Right cardiac atrium (tissue), 5 donors: ENCODE data around the gene C1QTNF1. TPM values are rescaled to one million over a fixed set of nuclear protein-coding genes. Genes with fewer than 3 reads are reported as not detected.
"Not testable (repeated sequence)": the region's sequence is repeated elsewhere in the genome, so short reads cannot be mapped to it uniquely, and the experiment has no call there.

Experiments
- ATAC-seq, 2 donors: fragments of 200-7000 bp; cut with Tn5 transposase; one replicate each; pipeline versions ENCODE4 v1.8.0 to v1.9.1; 2020; ENCODE audit warnings: moderate library complexity in 2 of 2, mild to moderate bottlenecking in 1 of 2
- DNase-seq, 3 donors: peaks; one replicate each; pipeline ENCODE4 v3.0.0-alpha.2; 2020
- H3K27ac ChIP-seq: one replicate; pipeline ENCODE4 v1.5.1; 2013; ENCODE audit warnings: mild to moderate bottlenecking, low read length, control low read depth, moderate library complexity
- H3K27me3 ChIP-seq: one replicate; pipeline ENCODE4 v1.6.1; 2013; ENCODE audit not compliant: control insufficient read depth, insufficient read depth
- H3K4me1 ChIP-seq: one replicate; pipeline ENCODE4 v1.6.1; 2013; ENCODE audit warnings: low read length; ENCODE audit not compliant: control insufficient read depth, insufficient read depth
- H3K4me3 ChIP-seq: one replicate; pipeline ENCODE4 v1.5.1; 2013; ENCODE audit warnings: low read length, control low read depth
- H3K9me3 ChIP-seq: one replicate; pipeline ENCODE4 v1.6.1; 2013; ENCODE audit warnings: low read length; ENCODE audit not compliant: control insufficient read depth
- WGBS: extraction: QIAGEN DNeasy Blood & Tissue Kit; methylation state at CpG from one replicate; pipeline ENCODE4 v1.1.7; 2013; 5-methylcytosine and 5-hydroxymethylcytosine counted together
- intact Hi-C, 4 donors: fragments of 100-400 bp; cut with DNase I; formaldehyde crosslinking; loops; one replicate each; pipeline versions ENCODE4 v1.11.0 to v1.14.0; 2022 to 2023
- polyA plus RNA-seq: library from polyadenylated mRNA; stranded (reverse); fragments of 200-250 nt; gene quantifications from one replicate; pipeline ENCODE4 v1.2.3, GENCODE V29; 2013
- total RNA-seq, 4 donors: library from RNA; stranded (reverse); fragmentation: NEBNext Ultra II Directional; extraction: Animal tissue kit (Norgen Biotek cat#: 25700); gene quantifications; one replicate each; pipeline ENCODE4 v1.2.1, GENCODE V29; 2021
- donor health status: healthy with polysubstance abuse.
- donor health status: DM: no; HTN: yes; CAD: no.
- donor health status: DM: no; HTN: no; CAD: no.
- donor health status: DM: no; HTN: yes; CAD: no; lungs with severe emphysema.
- donor health status: DM: yes; HTN: yes; CAD: no.

Gene C1QTNF1
- total and polyA plus RNA-seq, 5 donors, result 232 to 655 (median 286) TPM

DNA sequence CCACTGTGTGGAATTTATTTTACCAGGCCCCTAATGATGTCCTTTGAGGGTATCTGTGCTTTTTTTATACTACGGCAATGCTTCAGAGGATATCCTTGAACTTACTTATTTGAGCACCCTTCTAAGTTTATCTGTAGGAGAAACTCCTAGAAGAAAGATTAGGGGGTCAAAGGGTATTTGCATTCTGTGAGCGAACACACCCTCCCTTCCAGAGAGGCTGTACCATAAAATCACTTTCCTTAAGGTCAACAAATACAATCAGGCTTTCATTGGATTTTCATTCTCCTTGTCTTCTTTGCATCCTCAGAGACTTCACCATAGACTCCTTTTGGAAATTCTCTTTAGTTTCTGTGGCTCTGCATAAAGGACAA lies 4.7 kb upstream of the C1QTNF1 start:
- ATAC-seq, result no peak
- intact Hi-C loops, result loop anchor here in 1 of 4 donors (10.0 kb wide), 1 partner anchor 66 kb away; no protein-coding TSS in a partner anchor
- Histone ChIP-seq H3K4me3 (no peak overlapping the region), H3K27me3 (no peaks in the 10 kb centered on the region), H3K27ac (no peak overlapping the region), H3K9me3 (no peaks in the 10 kb centered on the region), H3K4me1 (peaks cover 18% of the 10 kb centered on the region)
- no peak for DNase-seq
- 73% methylated on average over 2 of the region's 2 CpGs for WGBS

DNA sequence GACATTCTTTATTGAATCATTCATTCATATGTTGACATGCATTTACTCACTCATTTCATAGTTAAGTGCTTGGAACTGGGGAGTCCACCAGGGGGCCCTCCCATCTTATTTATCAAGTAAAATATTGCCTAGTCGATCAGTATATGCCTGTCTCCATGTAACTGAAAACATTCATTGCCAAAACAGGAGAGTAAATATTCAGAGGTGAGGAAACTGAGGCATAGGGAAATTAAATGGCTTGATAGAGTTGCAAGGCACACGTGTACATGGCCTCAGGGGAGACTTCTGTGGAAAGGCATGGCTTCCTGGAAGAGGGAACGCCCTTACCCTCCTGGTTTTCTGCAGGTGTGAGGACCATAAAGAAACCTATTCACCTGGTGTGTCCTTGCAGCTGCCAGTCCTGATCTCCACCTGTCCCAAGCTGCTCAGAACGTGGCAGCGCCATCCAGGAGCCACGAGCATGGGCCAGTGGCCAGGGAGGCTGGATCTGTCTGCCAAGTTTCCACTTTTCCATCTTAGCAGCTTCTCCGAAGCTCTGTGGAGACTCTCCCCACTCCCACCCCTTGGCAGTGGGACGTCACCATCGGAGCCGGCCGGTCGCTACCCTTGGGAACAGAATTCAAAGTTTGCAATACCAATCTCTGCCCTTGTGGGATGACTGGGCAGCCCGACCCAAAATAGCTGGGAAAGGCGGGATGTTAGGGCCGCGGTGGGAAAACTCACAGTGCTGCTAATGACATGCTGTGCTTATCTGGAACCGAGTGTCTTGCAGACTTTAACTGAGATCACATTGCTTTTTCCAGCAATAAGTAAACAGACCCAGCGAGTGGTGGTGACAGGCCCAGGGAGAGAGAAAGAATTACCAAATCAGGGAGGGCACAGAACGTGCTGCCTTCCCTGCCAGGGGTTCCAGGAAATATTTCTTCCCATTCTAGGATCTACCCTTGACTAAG lies 4.1 kb upstream of the C1QTNF1 start:
- DNase-seq, result peak; percentile 88 to 92 (median 91)
- Histone ChIP-seq H3K9me3 (no peaks in the 10 kb centered on the region), H3K27ac (peak overlapping the region; percentile 88), H3K4me1 (peaks cover 18% of the 10 kb centered on the region), H3K27me3 (no peaks in the 10 kb centered on the region), H3K4me3 (no peak overlapping the region)
- intact Hi-C loops, result loop anchor here in 1 of 4 donors (10.0 kb wide), 1 partner anchor 65 kb away; no protein-coding TSS in a partner anchor
- 12% methylated on average over 19 of the region's 19 CpGs for WGBS
- ATAC-seq, result peak; percentile 62 to 63

DNA sequence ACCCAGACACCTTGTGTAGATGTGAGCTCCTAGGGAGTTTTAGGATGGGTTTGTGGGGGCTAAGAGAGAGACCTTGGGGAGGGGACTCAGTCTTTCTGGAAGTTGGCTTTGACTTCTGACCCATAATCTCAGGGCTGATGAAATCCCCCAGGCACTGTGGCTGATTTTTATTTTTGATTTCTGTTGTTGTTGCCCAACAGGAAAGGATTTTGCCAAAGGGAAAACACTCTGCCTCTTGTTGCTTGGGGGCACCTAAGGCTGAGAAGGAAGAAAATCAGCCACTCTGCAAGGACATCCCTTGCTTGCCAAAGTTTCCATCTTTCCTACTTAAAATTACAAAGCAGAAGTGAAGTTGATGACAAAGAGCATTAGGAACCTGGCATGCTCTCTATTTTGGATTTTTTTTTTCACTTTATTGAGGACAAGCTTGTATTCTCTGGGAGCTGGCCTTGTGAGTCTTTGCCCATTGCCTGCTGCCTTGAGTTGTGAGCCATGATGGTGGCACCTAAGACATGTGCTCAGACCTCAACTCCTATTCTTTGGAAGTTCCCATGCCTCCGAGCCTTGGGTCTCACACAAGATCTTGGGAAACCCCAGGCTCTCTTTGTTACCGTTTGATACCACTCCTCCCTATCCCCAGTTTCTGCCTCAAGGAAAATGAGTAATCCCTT lies 3.2 kb upstream of the C1QTNF1 start:
- DNase-seq, result peak in 2 of 3 donors; percentile 9 to 62
- Histone ChIP-seq H3K4me1 (peaks cover 18% of the 10 kb centered on the region), H3K27me3 (no peaks in the 10 kb centered on the region), H3K27ac (peak overlapping the region; percentile 88), H3K9me3 (no peaks in the 10 kb centered on the region), H3K4me3 (no peak overlapping the region)
- 49% methylated on average over 2 of the region's 2 CpGs for WGBS
- no peak for ATAC-seq
- intact Hi-C loops, result no loop called here

DNA sequence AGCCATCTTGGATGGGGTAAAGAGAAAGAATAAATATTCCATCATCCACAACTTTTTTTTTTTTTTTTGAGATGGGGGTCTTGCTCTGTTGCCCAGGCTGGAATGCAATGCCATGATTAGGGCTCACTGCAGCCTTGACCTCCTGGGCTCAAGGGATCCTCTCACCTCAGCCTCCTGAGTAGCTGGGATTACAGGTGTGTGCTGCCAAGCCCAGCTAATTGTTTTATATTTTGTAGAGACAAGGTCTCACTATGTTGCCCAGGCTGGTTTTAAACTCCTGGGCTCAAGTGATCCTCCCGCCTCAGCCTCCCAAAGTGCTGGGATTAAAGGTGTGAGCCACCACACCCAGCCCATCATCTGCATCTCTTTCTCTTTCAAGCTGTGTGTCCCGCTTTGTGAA lies 2.0 kb upstream of the C1QTNF1 start:
- H3K27me3 ChIP-seq, H3K9me3 ChIP-seq, H3K4me3 ChIP-seq, ATAC-seq, intact Hi-C loops: not testable (repeated sequence)
- 60% methylated on average over 2 of the region's 2 CpGs for WGBS
- peaks cover 21% of the 10 kb centered on the region for H3K4me1 ChIP-seq
- peak in 1 of 3 donors; percentile 27 for DNase-seq
- H3K27ac ChIP-seq, result peak overlapping the region; percentile 90

DNA sequence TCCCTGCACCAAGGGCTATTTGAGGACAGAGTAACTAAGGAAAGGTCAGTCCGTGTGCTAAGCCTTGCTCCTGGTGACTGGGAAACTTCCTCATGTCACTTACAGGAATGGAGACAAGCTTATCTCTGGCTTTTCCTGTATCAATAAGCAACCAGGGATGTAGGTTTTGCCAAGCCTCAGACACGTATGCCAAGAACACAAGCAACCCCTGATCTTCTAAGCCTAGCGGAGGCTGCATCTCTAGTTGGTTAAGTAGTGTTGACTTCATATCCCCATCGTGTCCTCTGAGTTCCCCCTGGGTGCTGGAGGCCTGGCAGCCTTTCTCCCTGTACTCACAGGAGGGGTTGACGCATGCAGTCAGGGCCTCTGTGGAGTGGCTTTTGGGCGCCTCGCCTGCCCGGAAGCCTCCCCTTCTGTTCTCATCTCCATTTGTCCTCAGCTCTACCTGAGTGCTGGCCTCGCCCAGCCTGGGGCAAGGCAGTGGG lies 1.4 kb upstream of the C1QTNF1 start:
- H3K4me3 ChIP-seq, result peak overlapping the region; percentile 52
- no peaks in the 10 kb centered on the region for H3K27me3 ChIP-seq
- intact Hi-C loops, result no loop called here
- peak overlapping the region; percentile 90 for H3K27ac ChIP-seq
- peak; percentile 93 to 96 (median 95) for DNase-seq
- ATAC-seq, result peak; percentile 72 to 73
- H3K4me1 ChIP-seq, result peaks cover 21% of the 10 kb centered on the region
- WGBS, result 27% methylated on average over 9 of the region's 9 CpGs
- H3K9me3 ChIP-seq, result no peaks in the 10 kb centered on the region

DNA sequence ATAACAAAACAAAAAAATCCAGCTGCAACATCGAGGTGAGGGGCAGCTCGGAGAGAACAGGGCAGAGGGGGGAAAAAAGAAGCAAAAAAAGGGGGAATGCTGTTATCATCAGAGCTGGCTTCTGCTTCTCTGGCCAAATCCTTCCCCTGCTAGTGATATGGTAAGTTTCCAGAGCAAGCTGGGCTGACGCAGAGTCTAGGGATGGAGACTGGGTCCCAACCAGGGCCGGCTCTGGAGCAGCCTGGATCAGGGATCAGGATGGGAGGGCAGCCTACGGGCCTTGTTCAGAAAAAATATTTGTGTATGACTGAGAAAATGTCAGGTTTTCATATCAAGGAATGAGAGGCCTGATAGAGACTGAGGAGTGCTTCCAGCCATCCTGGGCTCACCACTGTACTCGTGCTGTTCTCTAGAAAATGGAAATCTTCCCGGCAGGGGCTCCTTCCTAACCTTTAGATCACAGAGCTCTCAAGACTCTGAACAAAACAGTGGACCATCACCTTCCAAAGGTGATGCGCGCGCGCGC lies 726 bp upstream of the C1QTNF1 start:
- DNase-seq, result peak; percentile 76 to 89 (median 87)
- H3K27me3 ChIP-seq, result no peaks in the 10 kb centered on the region
- intact Hi-C loops, result no loop called here
- H3K27ac ChIP-seq, result peak overlapping the region; percentile 90
- H3K4me3 ChIP-seq, result peak overlapping the region; percentile 52
- 50% methylated on average over 12 of the region's 12 CpGs for WGBS
- peak; percentile 35 to 40 for ATAC-seq
- no peaks in the 10 kb centered on the region for H3K9me3 ChIP-seq
- peaks cover 25% of the 10 kb centered on the region for H3K4me1 ChIP-seq

DNA sequence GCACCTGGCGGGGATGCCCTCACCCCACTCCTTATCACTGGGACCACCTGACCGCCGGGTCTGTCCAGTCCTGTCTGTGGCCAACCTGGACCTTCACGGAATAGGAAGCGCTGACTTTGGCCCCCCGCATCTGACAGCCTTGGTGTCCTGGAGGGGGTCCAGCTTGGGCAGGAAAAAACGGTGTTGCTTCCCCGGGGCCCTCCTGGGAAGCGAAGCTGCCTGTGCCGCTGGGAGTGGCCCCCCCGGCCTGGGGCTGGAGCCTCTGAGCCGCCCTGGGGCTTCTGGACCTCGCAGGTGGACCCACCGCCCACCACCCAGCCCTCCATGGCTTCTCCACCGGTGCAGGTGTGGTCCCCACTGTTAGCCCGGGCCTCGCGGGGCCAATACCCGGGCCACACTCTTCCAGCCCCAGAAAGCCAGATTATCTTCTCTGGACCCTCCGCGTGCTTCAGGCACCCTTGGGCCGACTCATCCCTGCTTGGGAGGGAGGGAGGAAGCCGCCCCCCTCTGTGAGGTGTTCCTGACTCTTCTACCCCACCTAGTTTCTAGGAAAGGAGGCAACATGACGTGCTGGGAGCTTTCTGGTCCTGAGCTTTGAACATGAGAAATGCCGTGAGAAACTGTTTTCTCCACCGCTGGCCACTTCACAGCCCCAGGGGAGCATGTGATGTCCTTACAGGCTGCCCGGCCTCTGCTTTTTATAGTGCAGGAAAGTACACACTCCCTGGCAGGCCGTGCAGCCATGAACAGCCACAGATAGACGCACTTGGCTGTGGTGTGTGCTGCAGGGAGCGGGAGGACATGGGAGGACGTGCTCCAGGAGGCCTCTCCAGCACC lies 1.1 kb downstream of the C1QTNF1 start:
- 25% methylated on average over 31 of the region's 31 CpGs for WGBS
- no peaks in the 10 kb centered on the region for H3K27me3 ChIP-seq
- no peaks in the 10 kb centered on the region for H3K9me3 ChIP-seq
- ATAC-seq, result peak; percentile 4 to 23
- peak overlapping the region; percentile 52 for H3K4me3 ChIP-seq
- peak overlapping the region; percentile 90 for H3K27ac ChIP-seq
- intact Hi-C loops, result no loop called here
- DNase-seq, result peak in 2 of 3 donors; percentile 86 to 88
- peaks cover 27% of the 10 kb centered on the region for H3K4me1 ChIP-seq

DNA sequence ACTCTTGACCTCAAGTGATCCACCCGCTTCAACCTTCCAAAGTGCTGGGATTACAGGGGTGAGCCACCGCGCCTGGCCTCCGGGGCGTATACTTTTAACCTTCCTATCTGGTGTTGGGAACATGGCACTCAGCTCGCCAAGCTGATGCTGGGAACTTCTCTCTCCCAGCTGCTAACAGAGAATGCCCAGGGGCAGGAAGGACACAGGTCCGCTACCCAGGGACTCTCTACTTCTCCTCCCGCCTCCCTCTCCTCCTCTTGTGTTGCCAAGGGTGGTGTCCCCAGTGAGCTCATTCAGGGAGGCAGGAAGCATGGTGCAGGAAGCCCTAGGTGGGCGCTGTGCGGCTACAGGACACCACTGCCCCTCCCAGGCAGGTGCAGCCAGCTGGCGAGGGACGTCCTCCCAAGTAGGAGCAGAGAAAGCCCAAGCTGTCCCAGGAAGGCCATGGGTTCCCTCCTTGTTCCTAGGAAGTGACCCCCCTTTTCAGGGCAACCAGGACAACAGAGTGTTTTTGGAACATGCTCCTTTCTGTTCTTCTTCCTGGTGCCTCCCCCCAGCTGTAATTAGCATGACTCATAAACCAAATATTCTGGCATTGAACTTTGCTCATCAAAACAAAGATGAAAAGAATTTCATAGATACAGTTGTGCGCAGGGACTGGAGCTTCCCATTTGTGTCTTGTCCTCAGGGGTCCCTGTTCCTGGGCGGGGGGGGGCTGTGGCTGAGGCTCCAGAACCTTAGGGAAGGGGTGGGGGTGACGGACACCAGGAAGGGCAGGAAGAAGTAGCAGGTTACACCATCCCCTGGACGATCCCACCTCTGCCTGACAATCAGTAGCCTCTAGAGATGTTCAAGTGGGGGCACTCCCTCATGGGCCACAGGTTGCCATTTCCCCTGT lies 2.7 kb downstream of the C1QTNF1 start:
- peak overlapping the region; percentile 52 for H3K4me3 ChIP-seq
- 38% methylated on average over 16 of the region's 16 CpGs for WGBS
- ATAC-seq, result peak; percentile 0 to 26

DNA sequence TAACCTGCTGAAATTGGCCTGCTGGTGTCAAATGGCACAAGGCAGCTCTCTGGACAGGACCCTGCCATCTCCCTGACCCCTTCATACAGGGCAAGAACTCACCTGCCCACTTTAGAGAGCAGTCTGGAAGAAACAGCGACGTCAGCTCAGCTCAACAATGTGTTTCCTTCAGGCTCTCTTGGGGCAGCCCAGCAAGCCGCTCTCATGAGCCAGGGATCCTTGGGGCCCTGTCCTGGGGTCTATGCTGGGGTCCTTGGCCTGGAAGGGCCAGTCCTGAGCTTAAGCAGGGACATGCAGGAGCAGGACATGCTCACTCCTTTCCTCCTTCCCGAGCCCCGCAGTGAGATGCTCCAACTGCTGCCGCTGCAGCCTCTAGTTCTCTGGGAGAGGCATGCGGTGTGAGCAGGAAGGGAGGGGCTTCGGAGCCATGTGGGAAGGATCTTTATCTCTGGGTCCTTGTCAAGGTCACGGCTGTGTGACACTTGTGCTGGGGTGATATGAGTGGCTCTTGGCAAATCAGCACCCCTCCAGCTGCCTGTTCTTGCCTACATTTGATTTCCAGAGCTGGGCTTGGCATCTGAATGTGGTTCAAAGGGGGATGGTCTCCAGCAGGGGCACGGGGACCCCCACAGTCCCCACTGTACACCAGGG lies 3.4 kb downstream of the C1QTNF1 start:
- WGBS, result 18% methylated on average over 10 of the region's 10 CpGs
- DNase-seq, result peak in 2 of 3 donors; percentile 76 to 79
- Histone ChIP-seq H3K4me3 (peak overlapping the region; percentile 52), H3K27me3 (no peaks in the 10 kb centered on the region), H3K9me3 (no peaks in the 10 kb centered on the region), H3K4me1 (peaks cover 17% of the 10 kb centered on the region), H3K27ac (peak overlapping the region; percentile 82)
- intact Hi-C loops, result no loop called here
- ATAC-seq, result peak; percentile 7 to 11

More for the DNA sequence above, 2.7 kb downstream of the C1QTNF1 start:
- intact Hi-C loops, result no loop called here
- H3K9me3 ChIP-seq, result no peaks in the 10 kb centered on the region
- peak in 2 of 3 donors; percentile 68 to 83 for DNase-seq
- H3K4me1 ChIP-seq, result peaks cover 18% of the 10 kb centered on the region
- H3K27ac ChIP-seq, result peak overlapping the region; percentile 82
- H3K27me3 ChIP-seq, result no peaks in the 10 kb centered on the region
